Ishikawa (cell line): ENCODE data around the gene EFHD1.

Experiments used
- CEBPB ChIP-seq: IDR thresholded peaks from 2 replicates; pipeline ENCODE4 v1.6.1; 2012
- EP300 ChIP-seq: IDR thresholded peaks from 2 replicates; pipeline ENCODE4 v1.6.1; 2012; ENCODE audit warnings: borderline replicate concordance
- FOXM1 ChIP-seq: IDR thresholded peaks from 2 replicates; pipeline ENCODE4 v1.6.1; 2012; ENCODE audit warnings: low read depth, borderline replicate concordance
- RAD21 ChIP-seq: IDR thresholded peaks from 2 replicates; pipeline ENCODE4 v1.6.1; 2012; ENCODE audit warnings: low read depth
- TAF1 ChIP-seq: IDR thresholded peaks from 2 replicates; pipeline ENCODE4 v1.6.1; 2012; ENCODE audit warnings: low read depth, mild to moderate bottlenecking
- YY1 ChIP-seq: IDR thresholded peaks from 2 replicates; pipeline ENCODE4 v1.6.1; 2012; ENCODE audit warnings: low read depth
- TF ChIP-seq, protein P1 (sequence below): IDR thresholded peaks from 2 replicates; pipeline ENCODE4 v1.6.1; 2012

DNA sequence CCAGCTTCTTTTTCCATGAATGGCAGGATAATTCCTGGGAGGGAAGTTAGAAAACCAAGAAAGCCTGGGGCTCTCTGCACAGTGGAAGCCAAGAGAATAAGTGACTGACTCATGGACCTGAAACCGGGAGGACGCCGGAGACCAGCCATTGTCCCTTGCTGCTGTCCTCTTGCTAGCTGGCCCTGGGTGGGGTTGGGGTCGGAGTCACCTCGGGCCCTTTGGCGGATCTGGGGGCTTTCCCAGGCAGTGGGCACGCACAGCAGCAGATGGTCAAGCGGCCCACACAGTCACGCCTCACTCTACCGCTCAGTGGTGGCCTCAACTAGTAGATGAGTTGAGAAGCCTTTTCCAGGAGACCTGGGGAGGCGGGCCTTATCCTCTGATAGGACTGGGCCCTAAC lies 15.6 kb downstream of the EFHD1 start:
- TF ChIP-seq TAF1 (no peak), CEBPB (no peak), FOXM1 (no peak), RAD21 (no peak), YY1 (no peak), EP300 (no peak)
- TF ChIP-seq, protein P1, sequence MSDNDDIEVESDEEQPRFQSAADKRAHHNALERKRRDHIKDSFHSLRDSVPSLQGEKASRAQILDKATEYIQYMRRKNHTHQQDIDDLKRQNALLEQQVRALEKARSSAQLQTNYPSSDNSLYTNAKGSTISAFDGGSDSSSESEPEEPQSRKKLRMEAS = no peak
